Astrocyte (in vitro differentiated cells and primary cell): ENCODE measurements around the gene AKAP13. TPM values are rescaled to one million over a fixed set of nuclear protein-coding genes. Genes with fewer than 3 reads are reported as not detected.

Source experiments
- DNase-seq: peaks from one replicate; pipeline ENCODE4 v3.0.0-alpha.2; 2010; ENCODE audit warnings: low read depth
- FAIRE-seq: peaks from 2 replicates; lab custom pipeline; 2011; peaks lifted over from hg19 to GRCh38; lab: Jason Lieb, UNC
- H2AFZ ChIP-seq: 2 replicates; pipeline ENCODE4 v1.6.0; 2012; ENCODE audit warnings: low read depth, low read length, inconsistent platforms
- H3K27ac ChIP-seq: 2 replicates; pipeline ENCODE4 v1.5.1; 2011; ENCODE audit warnings: low read depth, low read length, inconsistent platforms
- H3K27me3 ChIP-seq: 2 replicates; pipeline ENCODE4 v1.6.0; 2011; ENCODE audit warnings: low read length, inconsistent platforms; ENCODE audit not compliant: insufficient read depth
- H3K36me3 ChIP-seq: 2 replicates; pipeline ENCODE4 v1.5.1; 2011; ENCODE audit warnings: low read length, inconsistent platforms; ENCODE audit not compliant: insufficient read depth
- H3K4me1 ChIP-seq: 2 replicates; pipeline ENCODE4 v1.5.1; 2011; ENCODE audit warnings: low read length, inconsistent platforms; ENCODE audit not compliant: insufficient read depth
- H3K4me2 ChIP-seq: 2 replicates; pipeline ENCODE4 v1.6.0; 2012; ENCODE audit warnings: low read length, inconsistent platforms
- H3K4me3 ChIP-seq: 2 replicates; pipeline ENCODE4 v1.5.1; 2011; ENCODE audit warnings: low read depth, mild to moderate bottlenecking, low read length, inconsistent platforms; ENCODE audit not compliant: insufficient read depth
- H3K79me2 ChIP-seq: 2 replicates; pipeline ENCODE4 v1.6.0; 2012; ENCODE audit warnings: mild to moderate bottlenecking, low read length, inconsistent platforms; ENCODE audit not compliant: insufficient read depth
- H3K9ac ChIP-seq: 2 replicates; pipeline ENCODE4 v1.6.0; 2012; ENCODE audit warnings: mild to moderate bottlenecking, low read length, inconsistent platforms
- H3K9me3 ChIP-seq: 2 replicates; pipeline ENCODE4 v1.5.1; 2012; ENCODE audit warnings: low read depth, mild to moderate bottlenecking, low read length, inconsistent platforms; ENCODE audit not compliant: insufficient read depth
- H4K20me1 ChIP-seq: 2 replicates; pipeline ENCODE4 v1.6.0; 2012; ENCODE audit warnings: low read length, inconsistent platforms; ENCODE audit not compliant: insufficient read depth
- H3K27ac Mint-ChIP-seq: one replicate; pipeline ENCODE4 v1.8.0; 2021; ENCODE audit warnings: mild to moderate bottlenecking, mixed read lengths; ENCODE audit not compliant: unreplicated experiment
- H3K27me3 Mint-ChIP-seq: one replicate; pipeline ENCODE4 v1.8.0; 2021; ENCODE audit warnings: low read depth, mixed read lengths; ENCODE audit not compliant: unreplicated experiment
- H3K36me3 Mint-ChIP-seq: one replicate; pipeline ENCODE4 v1.8.0; 2021; ENCODE audit warnings: low read depth, mixed read lengths; ENCODE audit not compliant: unreplicated experiment
- H3K4me1 Mint-ChIP-seq: one replicate; pipeline ENCODE4 v1.8.0; 2021; ENCODE audit warnings: low read depth, mixed read lengths; ENCODE audit not compliant: unreplicated experiment
- H3K4me3 Mint-ChIP-seq: one replicate; pipeline ENCODE4 v1.8.0; 2021; ENCODE audit warnings: mild to moderate bottlenecking, moderate library complexity, mixed read lengths; ENCODE audit not compliant: unreplicated experiment
- H3K9me3 Mint-ChIP-seq: one replicate; pipeline ENCODE4 v1.8.0; 2021; ENCODE audit warnings: mild to moderate bottlenecking, mixed read lengths; ENCODE audit not compliant: unreplicated experiment
- EZH2 ChIP-seq: IDR thresholded peaks from 2 replicates; pipeline ENCODE4 v1.6.1; 2012; ENCODE audit warnings: mild to moderate bottlenecking, low read length, inconsistent platforms; ENCODE audit not compliant: insufficient read depth
- total RNA-seq: library from RNA; stranded (reverse); gene quantifications from 2 replicates; pipeline ENCODE4 v1.2.1, GENCODE V29; 2021
- TF ChIP-seq, protein P1 (sequence below): IDR thresholded peaks from 2 replicates; pipeline ENCODE4 v1.5.1; 2011; ENCODE audit warnings: low read depth, mild to moderate bottlenecking, inconsistent platforms, low read length, moderate library complexity; ENCODE audit not compliant: insufficient read depth

Gene AKAP13
- total RNA-seq, 1 donor from 2014 or later: 98.2 TPM

DNA sequence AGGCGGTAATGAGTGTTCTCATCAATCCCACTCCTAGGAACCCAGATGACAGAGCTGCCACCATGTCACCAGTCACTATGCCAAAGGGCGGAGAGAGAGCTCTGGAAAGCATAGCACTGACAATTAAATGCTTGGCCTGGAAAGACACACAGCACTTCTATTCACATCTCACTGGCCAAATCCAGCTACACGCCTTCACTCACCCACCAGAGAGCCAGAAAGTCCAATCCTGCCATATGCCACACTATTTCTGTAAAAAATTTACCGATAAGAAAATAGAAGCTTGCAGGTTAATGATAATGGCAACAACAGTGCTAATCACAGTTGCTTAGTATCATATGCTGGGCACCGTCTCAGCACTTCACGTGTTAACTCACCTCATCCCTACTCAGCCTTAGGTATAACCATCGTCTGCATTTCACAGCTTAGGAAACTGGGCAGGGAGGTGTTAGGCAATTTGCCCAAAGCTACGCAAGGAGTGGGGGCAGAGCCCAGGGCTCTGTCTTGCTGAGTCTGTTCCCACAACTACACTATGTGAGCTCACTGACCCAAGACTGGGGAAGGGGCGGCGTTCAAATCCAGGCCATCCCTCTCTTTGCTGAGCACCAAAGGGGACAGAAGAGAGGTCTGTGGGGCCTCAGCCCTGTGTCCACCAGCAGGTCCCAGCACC, 397.8 kb downstream of the AKAP13 start:
- H3K27ac Mint-ChIP-seq: no peak overlapping the region
- H3K27me3 ChIP-seq: no peaks in the 10 kb centered on the region
- no peaks in the 10 kb centered on the region for H3K4me1 ChIP-seq
- no peaks in the 10 kb centered on the region for H3K9me3 ChIP-seq
- no peak for TF ChIP-seq EZH2
- TF ChIP-seq, protein P1, sequence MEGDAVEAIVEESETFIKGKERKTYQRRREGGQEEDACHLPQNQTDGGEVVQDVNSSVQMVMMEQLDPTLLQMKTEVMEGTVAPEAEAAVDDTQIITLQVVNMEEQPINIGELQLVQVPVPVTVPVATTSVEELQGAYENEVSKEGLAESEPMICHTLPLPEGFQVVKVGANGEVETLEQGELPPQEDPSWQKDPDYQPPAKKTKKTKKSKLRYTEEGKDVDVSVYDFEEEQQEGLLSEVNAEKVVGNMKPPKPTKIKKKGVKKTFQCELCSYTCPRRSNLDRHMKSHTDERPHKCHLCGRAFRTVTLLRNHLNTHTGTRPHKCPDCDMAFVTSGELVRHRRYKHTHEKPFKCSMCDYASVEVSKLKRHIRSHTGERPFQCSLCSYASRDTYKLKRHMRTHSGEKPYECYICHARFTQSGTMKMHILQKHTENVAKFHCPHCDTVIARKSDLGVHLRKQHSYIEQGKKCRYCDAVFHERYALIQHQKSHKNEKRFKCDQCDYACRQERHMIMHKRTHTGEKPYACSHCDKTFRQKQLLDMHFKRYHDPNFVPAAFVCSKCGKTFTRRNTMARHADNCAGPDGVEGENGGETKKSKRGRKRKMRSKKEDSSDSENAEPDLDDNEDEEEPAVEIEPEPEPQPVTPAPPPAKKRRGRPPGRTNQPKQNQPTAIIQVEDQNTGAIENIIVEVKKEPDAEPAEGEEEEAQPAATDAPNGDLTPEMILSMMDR: no peak
- H3K4me1 Mint-ChIP-seq: no peaks in the 10 kb centered on the region
- H3K9me3 Mint-ChIP-seq: no peaks in the 10 kb centered on the region
- FAIRE-seq (no peak), DNase-seq (no peak)
- no peaks in the 10 kb centered on the region for H3K27me3 Mint-ChIP-seq
- no peak overlapping the region for H3K27ac ChIP-seq
- H3K36me3 ChIP-seq: peaks cover 2% of the 10 kb centered on the region
- H3K9ac ChIP-seq: no peak overlapping the region
- no peak overlapping the region for H3K4me3 Mint-ChIP-seq
- H3K4me2 ChIP-seq: no peak overlapping the region
- H3K36me3 Mint-ChIP-seq: peaks cover 7% of the 10 kb centered on the region
- peaks cover 74% of the 10 kb centered on the region for H4K20me1 ChIP-seq
- no peak overlapping the region for H2AFZ ChIP-seq
- H3K4me3 ChIP-seq: no peak overlapping the region
- peaks cover 81% of the 10 kb centered on the region for H3K79me2 ChIP-seq

DNA sequence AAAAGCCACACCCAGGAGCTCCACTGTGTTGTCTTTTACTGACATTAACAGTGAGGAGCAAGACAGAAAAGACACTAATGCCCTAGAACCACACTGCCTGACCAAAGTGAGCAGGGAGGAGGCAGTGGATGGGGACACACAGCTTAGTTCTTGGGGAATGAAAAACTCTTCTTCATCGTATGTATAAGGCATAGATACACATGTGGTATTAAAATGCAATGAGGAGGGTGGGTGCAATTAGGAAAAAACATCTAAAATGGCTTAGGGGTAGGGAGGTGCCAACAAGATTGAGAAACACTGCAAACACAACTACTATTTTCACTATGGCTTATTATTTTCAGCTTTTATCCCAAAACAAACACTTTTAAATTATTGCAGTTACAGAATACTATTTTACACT, 398.8 kb downstream of the AKAP13 start:
- Histone ChIP-seq H3K9me3 (no peaks in the 10 kb centered on the region), H3K79me2 (peaks cover 80% of the 10 kb centered on the region), H3K36me3 (peaks cover 2% of the 10 kb centered on the region), H3K27ac (no peak overlapping the region), H3K27me3 (no peaks in the 10 kb centered on the region), H3K9ac (no peak overlapping the region), H3K4me3 (no peak overlapping the region), H3K4me1 (no peaks in the 10 kb centered on the region), H2AFZ (no peak overlapping the region), H3K4me2 (no peak overlapping the region), H4K20me1 (peaks cover 64% of the 10 kb centered on the region)
- no peaks in the 10 kb centered on the region for H3K4me1 Mint-ChIP-seq
- no peaks in the 10 kb centered on the region for H3K27me3 Mint-ChIP-seq
- no peak overlapping the region for H3K4me3 Mint-ChIP-seq
- no peak for DNase-seq
- no peak for TF ChIP-seq EZH2
- TF ChIP-seq, protein P1: no peak
- no peak overlapping the region for H3K27ac Mint-ChIP-seq
- peaks cover 5% of the 10 kb centered on the region for H3K36me3 Mint-ChIP-seq
- FAIRE-seq: no peak
- no peaks in the 10 kb centered on the region for H3K9me3 Mint-ChIP-seq
